ENCODE results near the gene CLDN10.
A peak's percentile ranks its signal among the peaks of the same experiment; 100 is the strongest.

Gene CLDN10

DNA sequence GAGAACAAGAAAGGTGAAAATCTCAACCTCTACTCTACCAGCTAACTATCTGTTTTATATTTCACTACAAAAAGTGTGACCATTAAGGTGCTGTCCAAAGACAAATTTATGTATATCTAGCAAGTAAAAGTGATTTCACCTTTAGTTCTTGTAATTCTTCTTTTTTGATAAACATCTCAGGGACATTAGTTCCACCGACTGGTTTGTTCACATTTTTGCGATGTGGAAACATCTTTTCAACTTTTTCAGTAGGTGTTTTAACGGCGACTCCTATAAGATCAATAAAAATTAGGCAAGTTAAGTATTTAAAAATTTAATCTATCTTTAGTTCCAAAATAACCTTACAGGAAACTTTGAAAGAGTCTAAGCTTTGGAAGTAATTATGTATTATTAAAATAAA lies 33.3 kb downstream of the CLDN10 start:
- Histone ChIP-seq H3K36me3 (ENCODE audit: low read depth) (peaks cover 82% of the 10 kb centered on the region), H3K9me3 (ENCODE audit: severe bottlenecking) (no peaks in the 10 kb centered on the region), H3K4me3 (ENCODE audit: severe bottlenecking) (no peak overlapping the region), H3K27me3 (ENCODE audit: insufficient read depth, poor library complexity, severe bottlenecking) (no peaks in the 10 kb centered on the region), H3K27ac (ENCODE audit: poor library complexity, severe bottlenecking) (no peak overlapping the region), H3K4me1 (ENCODE audit: insufficient read depth, poor library complexity, severe bottlenecking) (peaks cover 11% of the 10 kb centered on the region)
- TF ChIP-seq, protein P1, sequence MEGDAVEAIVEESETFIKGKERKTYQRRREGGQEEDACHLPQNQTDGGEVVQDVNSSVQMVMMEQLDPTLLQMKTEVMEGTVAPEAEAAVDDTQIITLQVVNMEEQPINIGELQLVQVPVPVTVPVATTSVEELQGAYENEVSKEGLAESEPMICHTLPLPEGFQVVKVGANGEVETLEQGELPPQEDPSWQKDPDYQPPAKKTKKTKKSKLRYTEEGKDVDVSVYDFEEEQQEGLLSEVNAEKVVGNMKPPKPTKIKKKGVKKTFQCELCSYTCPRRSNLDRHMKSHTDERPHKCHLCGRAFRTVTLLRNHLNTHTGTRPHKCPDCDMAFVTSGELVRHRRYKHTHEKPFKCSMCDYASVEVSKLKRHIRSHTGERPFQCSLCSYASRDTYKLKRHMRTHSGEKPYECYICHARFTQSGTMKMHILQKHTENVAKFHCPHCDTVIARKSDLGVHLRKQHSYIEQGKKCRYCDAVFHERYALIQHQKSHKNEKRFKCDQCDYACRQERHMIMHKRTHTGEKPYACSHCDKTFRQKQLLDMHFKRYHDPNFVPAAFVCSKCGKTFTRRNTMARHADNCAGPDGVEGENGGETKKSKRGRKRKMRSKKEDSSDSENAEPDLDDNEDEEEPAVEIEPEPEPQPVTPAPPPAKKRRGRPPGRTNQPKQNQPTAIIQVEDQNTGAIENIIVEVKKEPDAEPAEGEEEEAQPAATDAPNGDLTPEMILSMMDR (IDR thresholded peaks at IDR 0.05; ENCODE audit: poor library complexity, severe bottlenecking), result no peak
- ATAC-seq (ENCODE audit: low read depth), result no peak
- no peak for DNase-seq (ENCODE audit: low spot score)

GRCh38 chr13:95588134-95588533 lies 35.6 kb downstream of the CLDN10 start:
- DNase-seq (ENCODE audit: low spot score) (no peak), ATAC-seq (ENCODE audit: low read depth) (peak; percentile 56; the same call in 1 of the 3 replicates)
- Histone ChIP-seq H3K36me3 (ENCODE audit: low read depth) (peaks cover 69% of the 10 kb centered on the region), H3K9me3 (ENCODE audit: severe bottlenecking) (no peaks in the 10 kb centered on the region), H3K4me1 (ENCODE audit: insufficient read depth, poor library complexity, severe bottlenecking) (peaks cover 11% of the 10 kb centered on the region), H3K4me3 (ENCODE audit: severe bottlenecking) (no peak overlapping the region), H3K27me3 (ENCODE audit: insufficient read depth, poor library complexity, severe bottlenecking) (no peaks in the 10 kb centered on the region), H3K27ac (ENCODE audit: poor library complexity, severe bottlenecking) (peak overlapping the region; percentile 48)
- TF ChIP-seq, protein P1 (IDR thresholded peaks at IDR 0.05; ENCODE audit: poor library complexity, severe bottlenecking), result no peak

GRCh38 chr13:95588721-95589120 lies 36.2 kb downstream of the CLDN10 start:
- DNase-seq (ENCODE audit: low spot score) (no peak), ATAC-seq (ENCODE audit: low read depth) (peak; percentile 72)
- no peaks in the 10 kb centered on the region for H3K27me3 ChIP-seq (ENCODE audit: insufficient read depth, poor library complexity, severe bottlenecking)
- H3K4me1 ChIP-seq (ENCODE audit: insufficient read depth, poor library complexity, severe bottlenecking), result peaks cover 11% of the 10 kb centered on the region
- H3K9me3 ChIP-seq (ENCODE audit: severe bottlenecking), result no peaks in the 10 kb centered on the region
- peaks cover 71% of the 10 kb centered on the region for H3K36me3 ChIP-seq (ENCODE audit: low read depth)
- no peak overlapping the region for H3K4me3 ChIP-seq (ENCODE audit: severe bottlenecking)
- TF ChIP-seq, protein P1 (IDR thresholded peaks at IDR 0.05; ENCODE audit: poor library complexity, severe bottlenecking), result no peak
- H3K27ac ChIP-seq (ENCODE audit: poor library complexity, severe bottlenecking), result peak overlapping the region; percentile 48

DNA sequence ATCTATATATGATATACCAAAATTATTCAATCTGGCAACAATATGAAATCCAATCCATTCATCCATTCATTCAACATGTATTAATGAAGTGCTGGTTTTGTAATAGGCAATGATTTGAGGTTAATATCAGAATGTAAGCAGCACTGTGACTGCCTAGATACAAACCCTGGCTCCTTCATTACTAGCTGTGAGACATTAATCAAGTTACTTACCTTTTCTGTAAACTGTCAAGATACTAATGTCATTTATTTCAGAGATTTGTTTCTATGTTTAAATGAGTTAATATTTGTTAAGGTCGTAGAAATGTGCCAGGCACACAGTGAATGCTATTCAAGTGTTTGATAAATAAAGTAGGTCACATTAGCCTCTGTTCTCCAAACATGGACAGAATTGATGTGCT lies 40.9 kb downstream of the CLDN10 start:
- no peak for DNase-seq (ENCODE audit: low spot score)
- H3K4me3 ChIP-seq (ENCODE audit: severe bottlenecking), result no peak overlapping the region
- H3K27ac ChIP-seq (ENCODE audit: poor library complexity, severe bottlenecking), result no peak overlapping the region
- no peaks in the 10 kb centered on the region for H3K27me3 ChIP-seq (ENCODE audit: insufficient read depth, poor library complexity, severe bottlenecking)
- TF ChIP-seq, protein P1 (IDR thresholded peaks at IDR 0.05; ENCODE audit: poor library complexity, severe bottlenecking), result no peak
- peaks cover 41% of the 10 kb centered on the region for H3K36me3 ChIP-seq (ENCODE audit: low read depth)
- H3K4me1 ChIP-seq (ENCODE audit: insufficient read depth, poor library complexity, severe bottlenecking), result peaks cover 5% of the 10 kb centered on the region
- no peaks in the 10 kb centered on the region for H3K9me3 ChIP-seq (ENCODE audit: severe bottlenecking)
- no peak for ATAC-seq (ENCODE audit: low read depth)

- no peak for ATAC-seq (ENCODE audit: low read depth)
- TF ChIP-seq, protein P1 (IDR thresholded peaks at IDR 0.05; ENCODE audit: poor library complexity, severe bottlenecking), result no peak
- DNase-seq (ENCODE audit: low spot score), result no peak
- no peaks in the 10 kb centered on the region for H3K27me3 ChIP-seq (ENCODE audit: insufficient read depth, poor library complexity, severe bottlenecking)
- no peaks in the 10 kb centered on the region for H3K4me1 ChIP-seq (ENCODE audit: insufficient read depth, poor library complexity, severe bottlenecking)
- H3K9me3 ChIP-seq (ENCODE audit: severe bottlenecking), result no peaks in the 10 kb centered on the region
- H3K4me3 ChIP-seq (ENCODE audit: severe bottlenecking), result no peak overlapping the region
- H3K36me3 ChIP-seq (ENCODE audit: low read depth), result peaks cover 40% of the 10 kb centered on the region
- no peak overlapping the region for H3K27ac ChIP-seq (ENCODE audit: poor library complexity, severe bottlenecking)
These were observed 44.2 kb downstream of the CLDN10 start for GRCh38 chr13:95596701-95597100.

Data from RWPE2 (cell line).